Measurements from ENCODE around the gene TBL2.
"Not testable (repeated sequence)": the region's sequence is repeated elsewhere in the genome, so short reads cannot be mapped to it uniquely, and the experiment has no call there.

DNA sequence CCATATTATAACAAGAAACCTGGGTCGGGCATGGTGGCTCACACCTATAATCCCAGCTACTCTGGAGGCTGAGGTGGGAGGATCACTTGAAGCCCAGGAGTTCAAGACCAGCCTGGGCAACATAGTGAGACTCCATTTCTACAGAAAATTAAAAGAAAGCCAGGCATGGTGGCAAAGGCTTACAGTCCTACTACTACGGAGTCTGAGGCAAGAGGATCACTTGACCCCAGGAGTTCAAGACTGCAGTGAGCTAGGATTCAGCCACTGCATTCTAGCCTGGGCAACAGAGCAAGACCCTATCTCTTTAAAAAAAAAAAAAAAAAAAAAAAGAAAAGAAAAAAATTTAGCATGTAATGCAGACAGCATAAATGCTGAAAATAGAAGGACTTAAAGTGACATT lies 39.9 kb downstream of the TBL2 start:
- TF ChIP-seq, protein P1, sequence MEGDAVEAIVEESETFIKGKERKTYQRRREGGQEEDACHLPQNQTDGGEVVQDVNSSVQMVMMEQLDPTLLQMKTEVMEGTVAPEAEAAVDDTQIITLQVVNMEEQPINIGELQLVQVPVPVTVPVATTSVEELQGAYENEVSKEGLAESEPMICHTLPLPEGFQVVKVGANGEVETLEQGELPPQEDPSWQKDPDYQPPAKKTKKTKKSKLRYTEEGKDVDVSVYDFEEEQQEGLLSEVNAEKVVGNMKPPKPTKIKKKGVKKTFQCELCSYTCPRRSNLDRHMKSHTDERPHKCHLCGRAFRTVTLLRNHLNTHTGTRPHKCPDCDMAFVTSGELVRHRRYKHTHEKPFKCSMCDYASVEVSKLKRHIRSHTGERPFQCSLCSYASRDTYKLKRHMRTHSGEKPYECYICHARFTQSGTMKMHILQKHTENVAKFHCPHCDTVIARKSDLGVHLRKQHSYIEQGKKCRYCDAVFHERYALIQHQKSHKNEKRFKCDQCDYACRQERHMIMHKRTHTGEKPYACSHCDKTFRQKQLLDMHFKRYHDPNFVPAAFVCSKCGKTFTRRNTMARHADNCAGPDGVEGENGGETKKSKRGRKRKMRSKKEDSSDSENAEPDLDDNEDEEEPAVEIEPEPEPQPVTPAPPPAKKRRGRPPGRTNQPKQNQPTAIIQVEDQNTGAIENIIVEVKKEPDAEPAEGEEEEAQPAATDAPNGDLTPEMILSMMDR (IDR thresholded peaks at IDR 0.05) = not testable (repeated sequence)
- not testable (repeated sequence) for TF ChIP-seq POLR2A, POLR2AphosphoS5, EP300 (IDR thresholded peaks at IDR 0.05)
